Mesendoderm (in vitro differentiated cells): Measurements from ENCODE around the gene PITX2.

ENCODE experiments used
- DNase-seq: peaks from one replicate; pipeline ENCODE4 v3.0.0; 2013
- H2AK5ac ChIP-seq: 2 replicates; pipeline ENCODE4 v1.6.1; 2013; ENCODE audit warnings: low read length, inconsistent platforms
- H2BK120ac ChIP-seq: 2 replicates; pipeline ENCODE4 v1.6.1; 2013; ENCODE audit warnings: low read depth, mild to moderate bottlenecking, low read length, moderate library complexity, mixed read lengths
- H2BK15ac ChIP-seq: replicated peaks from 2 replicates; pipeline ENCODE4 v1.6.1; 2013; ENCODE audit warnings: low read depth, mild to moderate bottlenecking, moderate library complexity
- H2BK5ac ChIP-seq: 2 replicates; pipeline ENCODE4 v1.6.1; 2013; ENCODE audit warnings: low read length, inconsistent platforms
- H3K18ac ChIP-seq: 2 replicates; pipeline ENCODE4 v1.6.1; 2013; ENCODE audit warnings: mild to moderate bottlenecking, low read length, mixed read lengths
- H3K23ac ChIP-seq: one replicate; pipeline ENCODE4 v1.6.1; 2013; ENCODE audit warnings: low read length
- H3K27ac ChIP-seq: 2 replicates; pipeline ENCODE4 v1.5.1; 2013; ENCODE audit warnings: low read depth, mild to moderate bottlenecking, inconsistent platforms, low read length, moderate library complexity
- H3K27me3 ChIP-seq: 2 replicates; pipeline ENCODE4 v1.6.1; 2013; ENCODE audit warnings: low read length, control low read depth, mild to moderate bottlenecking, inconsistent platforms; ENCODE audit not compliant: insufficient read depth, poor library complexity
- H3K36me3 ChIP-seq: 2 replicates; pipeline ENCODE4 v1.6.1; 2013; ENCODE audit warnings: low read length, inconsistent platforms; ENCODE audit not compliant: control insufficient read depth, insufficient read depth
- H3K4ac ChIP-seq: one replicate; pipeline ENCODE4 v1.6.1; 2013; ENCODE audit warnings: low read depth, mild to moderate bottlenecking, low read length, moderate library complexity
- H3K4me1 ChIP-seq: 2 replicates; pipeline ENCODE4 v1.6.1; 2013; ENCODE audit warnings: low read depth, low read length, inconsistent platforms; ENCODE audit not compliant: control insufficient read depth
- H3K4me2 ChIP-seq: 2 replicates; pipeline ENCODE4 v1.6.1; 2013; ENCODE audit warnings: low read length
- H3K4me3 ChIP-seq: 2 replicates; pipeline ENCODE4 v1.5.1; 2013; ENCODE audit warnings: mild to moderate bottlenecking, low read length
- H3K56ac ChIP-seq: one replicate; pipeline ENCODE4 v1.6.1; 2013; ENCODE audit warnings: low read length
- H3K79me1 ChIP-seq: 2 replicates; pipeline ENCODE4 v1.6.1; 2013; ENCODE audit warnings: low read length, inconsistent platforms
- H3K79me2 ChIP-seq: 2 replicates; pipeline ENCODE4 v1.6.1; 2013; ENCODE audit warnings: mild to moderate bottlenecking, low read length; ENCODE audit not compliant: control insufficient read depth, insufficient read depth
- H3K9ac ChIP-seq: 2 replicates; pipeline ENCODE4 v1.6.1; 2013; ENCODE audit warnings: low read length, inconsistent platforms
- H4K5ac ChIP-seq: one replicate; pipeline ENCODE4 v1.6.1; 2013; ENCODE audit warnings: low read length
- H4K8ac ChIP-seq: one replicate; pipeline ENCODE4 v1.6.1; 2013; ENCODE audit warnings: low read depth, mild to moderate bottlenecking, control low read depth, low read length, moderate library complexity
- WGBS: extraction: QIAGEN DNeasy Blood & Tissue Kit; methylation state at CpG from one replicate; pipeline ENCODE4 v1.1.7; 2013; ENCODE audit warnings: low lambda C conversion rate, missing lambda C conversion rate; ENCODE audit not compliant: insufficient coverage; ENCODE audit errors: extremely low coverage; 5-methylcytosine and 5-hydroxymethylcytosine counted together

Gene PITX2

GRCh38 chr4:110623718-110624397 is 981 bp upstream of the PITX2 start:
- Histone ChIP-seq H4K5ac (no peak overlapping the region), H2BK15ac (no peak overlapping the region), H4K8ac (no peak overlapping the region), H2BK120ac (no peak overlapping the region), H2BK5ac (no peak overlapping the region), H3K4me2 (peak overlapping the region; percentile 8), H3K27me3 (peaks cover 17% of the 10 kb centered on the region), H3K9ac (peak overlapping the region; percentile 60), H3K56ac (peak overlapping the region; percentile 56), H3K4me1 (peaks cover 25% of the 10 kb centered on the region), H3K27ac (no peak overlapping the region), H2AK5ac (no peak overlapping the region), H3K18ac (no peak overlapping the region), H3K79me2 (peaks cover 30% of the 10 kb centered on the region), H3K4me3 (no peak overlapping the region), H3K79me1 (no peaks in the 10 kb centered on the region), H3K23ac (no peak overlapping the region), H3K36me3 (no peaks in the 10 kb centered on the region), H3K4ac (no peak overlapping the region)
- DNase-seq = peak; percentile 55
- no CpG with 5 or more reads among the region's 11 CpGs for WGBS

- H2BK15ac ChIP-seq = no peak overlapping the region
- peaks cover 10% of the 10 kb centered on the region for H3K27me3 ChIP-seq
- peak overlapping the region; percentile 75 for H3K4ac ChIP-seq
- no peak overlapping the region for H4K8ac ChIP-seq
- H2BK5ac ChIP-seq = peak overlapping the region; percentile 52
- no peaks in the 10 kb centered on the region for H3K79me1 ChIP-seq
- peak overlapping the region; percentile 78 for H3K4me3 ChIP-seq
- peak overlapping the region; percentile 100 for H3K9ac ChIP-seq
- H3K27ac ChIP-seq = peak overlapping the region; percentile 90
- H3K56ac ChIP-seq = peak overlapping the region; percentile 96
- H2AK5ac ChIP-seq = no peak overlapping the region
- H3K79me2 ChIP-seq = peaks cover 44% of the 10 kb centered on the region
- H3K4me1 ChIP-seq = peaks cover 16% of the 10 kb centered on the region
- H2BK120ac ChIP-seq = no peak overlapping the region
- H3K23ac ChIP-seq = no peak overlapping the region
- H3K36me3 ChIP-seq = no peaks in the 10 kb centered on the region
- WGBS = no CpG with 5 or more reads among the region's 73 CpGs
- peak overlapping the region; percentile 88 for H3K18ac ChIP-seq
- H3K4me2 ChIP-seq = peak overlapping the region; percentile 49
- DNase-seq = peak; percentile 89
- no peak overlapping the region for H4K5ac ChIP-seq
These were observed 782 bp downstream of the PITX2 start for GRCh38 chr4:110621839-110622751.

- peaks cover 4% of the 10 kb centered on the region for H3K27me3 ChIP-seq
- peak overlapping the region; percentile 75 for H3K4ac ChIP-seq
- peak overlapping the region; percentile 90 for H3K27ac ChIP-seq
- H3K36me3 ChIP-seq = no peaks in the 10 kb centered on the region
- H3K4me2 ChIP-seq = peak overlapping the region; percentile 33
- no peak overlapping the region for H2BK120ac ChIP-seq
- peak overlapping the region; percentile 89 for H2BK5ac ChIP-seq
- peaks cover 10% of the 10 kb centered on the region for H3K4me1 ChIP-seq
- H3K23ac ChIP-seq = no peak overlapping the region
- no peak overlapping the region for H2BK15ac ChIP-seq
- H2AK5ac ChIP-seq = no peak overlapping the region
- no CpG with 5 or more reads among the region's 40 CpGs for whole genome bisulfite sequencing
- peak; percentile 71 for DNase-seq
- peaks cover 47% of the 10 kb centered on the region for H3K79me2 ChIP-seq
- H3K9ac ChIP-seq = peak overlapping the region; percentile 100
- H3K79me1 ChIP-seq = no peaks in the 10 kb centered on the region
- H3K56ac ChIP-seq = peak overlapping the region; percentile 96
- H3K18ac ChIP-seq = peak overlapping the region; percentile 88
- H4K5ac ChIP-seq = no peak overlapping the region
- H4K8ac ChIP-seq = no peak overlapping the region
- peak overlapping the region; percentile 78 for H3K4me3 ChIP-seq
These were observed 1.5 kb downstream of the PITX2 start for GRCh38 chr4:110621328-110621812.

DNA sequence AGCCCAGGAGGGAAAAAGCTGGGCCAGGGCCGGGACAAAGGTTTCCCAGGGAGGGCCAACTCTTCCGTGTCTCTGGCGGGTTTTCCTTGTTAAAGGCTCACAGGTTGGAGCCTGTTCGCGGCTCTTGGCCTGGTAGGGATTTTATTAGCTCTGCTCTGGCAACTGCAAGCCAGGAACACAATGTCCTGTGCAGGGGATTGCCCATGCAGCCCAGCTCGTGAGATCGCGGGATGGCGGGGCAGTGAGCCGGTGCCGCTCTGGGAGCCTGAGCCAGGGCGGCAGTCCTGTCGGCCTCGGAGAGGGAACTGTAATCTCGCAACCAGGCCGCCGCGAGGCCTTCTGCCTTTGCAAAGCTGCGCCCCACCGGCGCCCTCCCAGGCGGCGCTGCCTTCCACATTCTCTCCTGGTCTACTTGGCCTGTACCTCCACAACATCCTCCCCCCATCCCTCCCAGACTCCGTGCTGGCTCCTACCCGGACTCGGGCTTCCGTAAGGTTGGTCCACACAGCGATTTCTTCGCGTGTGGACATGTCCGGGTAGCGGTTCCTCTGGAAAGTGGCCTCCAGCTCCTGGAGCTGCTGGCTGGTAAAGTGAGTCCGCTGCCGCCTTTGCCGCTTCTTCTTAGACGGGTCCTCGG is 2.1 kb downstream of the PITX2 start:
- Histone ChIP-seq H3K79me1 (no peaks in the 10 kb centered on the region), H3K4ac (peak overlapping the region; percentile 86), H3K23ac (peak overlapping the region; percentile 59), H3K9ac (peak overlapping the region; percentile 100), H3K36me3 (no peaks in the 10 kb centered on the region), H4K8ac (no peak overlapping the region), H3K56ac (peak overlapping the region; percentile 96), H3K4me2 (peak overlapping the region; percentile 33), H3K27me3 (no peaks in the 10 kb centered on the region), H3K18ac (peak overlapping the region; percentile 88), H2AK5ac (no peak overlapping the region), H2BK5ac (peak overlapping the region; percentile 89), H3K79me2 (peaks cover 50% of the 10 kb centered on the region), H3K27ac (peak overlapping the region; percentile 90), H3K4me3 (peak overlapping the region; percentile 78), H3K4me1 (peaks cover 5% of the 10 kb centered on the region), H2BK120ac (no peak overlapping the region), H4K5ac (no peak overlapping the region), H2BK15ac (no peak overlapping the region)
- DNase-seq = peak; percentile 89
- WGBS = no CpG with 5 or more reads among the region's 37 CpGs

DNA sequence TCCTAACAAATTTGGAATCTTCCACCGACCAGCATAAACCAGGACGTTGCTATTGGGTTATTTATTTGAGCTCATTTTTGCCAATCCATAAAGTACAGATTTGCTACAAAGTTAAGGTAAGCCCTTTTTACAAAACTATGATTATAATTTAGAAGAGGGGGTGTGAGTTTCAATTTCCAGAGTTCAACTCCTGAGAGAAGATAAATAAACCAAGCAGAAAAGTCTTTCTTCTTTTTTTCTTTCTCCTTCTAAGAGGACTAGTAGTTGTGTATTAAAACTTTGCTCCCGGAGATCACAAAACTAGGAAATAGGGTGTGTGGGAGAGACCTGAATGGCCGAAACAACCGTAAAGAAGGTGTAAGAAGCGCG is 2.6 kb downstream of the PITX2 start:
- H3K27ac ChIP-seq = peak overlapping the region; percentile 94
- no peaks in the 10 kb centered on the region for H3K36me3 ChIP-seq
- H3K79me2 ChIP-seq = peaks cover 54% of the 10 kb centered on the region
- H2BK5ac ChIP-seq = peak overlapping the region; percentile 89
- H3K4me1 ChIP-seq = peaks cover 1% of the 10 kb centered on the region
- H2BK15ac ChIP-seq = no peak overlapping the region
- no peak overlapping the region for H4K8ac ChIP-seq
- H2AK5ac ChIP-seq = no peak overlapping the region
- no peak overlapping the region for H3K23ac ChIP-seq
- H3K4ac ChIP-seq = peak overlapping the region; percentile 86
- H2BK120ac ChIP-seq = no peak overlapping the region
- peak overlapping the region; percentile 100 for H3K56ac ChIP-seq
- no CpG with 5 or more reads among the region's 7 CpGs for WGBS
- peak overlapping the region; percentile 40 for H3K4me2 ChIP-seq
- H3K9ac ChIP-seq = peak overlapping the region; percentile 100
- H3K79me1 ChIP-seq = no peaks in the 10 kb centered on the region
- no peaks in the 10 kb centered on the region for H3K27me3 ChIP-seq
- peak overlapping the region; percentile 88 for H3K18ac ChIP-seq
- H3K4me3 ChIP-seq = peak overlapping the region; percentile 78
- DNase-seq = no peak
- peak overlapping the region; percentile 15 for H4K5ac ChIP-seq
